ENCODE results near the gene RPL29.

RPL29 gene

GRCh38 chr3:51982838-51983577, 12.7 kb downstream of the RPL29 start, which contains the start of gene ACY1:
Gene ACY1 (plus strand): TSS chr3:51983535. CDS start chr3:51984065, 530 bp downstream.
- no peak for TF ChIP-seq EZH2phosphoT487 (conservative IDR thresholded peaks at IDR 0.05; ENCODE audit: low read length)
- no peak for TF ChIP-seq CTCF (IDR thresholded peaks at IDR 0.05; ENCODE audit: insufficient read depth, low read length, poor library complexity, severe bottlenecking)
- Histone ChIP-seq H3F3A (ENCODE audit: insufficient read depth) (peaks cover 15% of the 10 kb centered on the region), H2AFZ (ENCODE audit: low read depth, low read length, severe bottlenecking) (peak within 1 kb of the TSS; percentile 56), H3K4me2 (ENCODE audit: low read depth, low read length, poor library complexity, severe bottlenecking) (peak within 1 kb of the TSS; percentile 82), H3K27ac (ENCODE audit: low read depth, low read length) (peak within 1 kb of the TSS; percentile 71), H3K79me2 (ENCODE audit: insufficient read depth, low read length) (peaks cover 7% of the 10 kb centered on the region; the same call in 1 of the 2 replicates), H4K20me1 (ENCODE audit: low read depth, low read length) (no peaks in the 10 kb centered on the region), H3K36me3 (ENCODE audit: low read length) (no peaks in the 10 kb centered on the region), H3K9me2 (replicated peaks; ENCODE audit: insufficient read depth, low read length) (no peaks in the 10 kb centered on the region), H3K27me3 (ENCODE audit: low read length) (no peaks in the 10 kb centered on the region), H3K9ac (ENCODE audit: low read length) (peak within 1 kb of the TSS; percentile 71), H3K4me3 (ENCODE audit: insufficient read depth, low read length, poor library complexity, severe bottlenecking) (peak within 1 kb of the TSS; percentile 75), H3K9me3 (ENCODE audit: insufficient read depth, low read length) (no peaks in the 10 kb centered on the region)

GRCh38 chr3:51982352-51982837, 13.3 kb downstream of the RPL29 start:
- no peaks in the 10 kb centered on the region for H3K36me3 ChIP-seq (ENCODE audit: low read length)
- no peak for TF ChIP-seq EZH2phosphoT487 (conservative IDR thresholded peaks at IDR 0.05; ENCODE audit: low read length)
- peak; percentile 60 for TF ChIP-seq CTCF (IDR thresholded peaks at IDR 0.05; ENCODE audit: insufficient read depth, low read length, poor library complexity, severe bottlenecking)
- no peaks in the 10 kb centered on the region for H3K9me2 ChIP-seq (replicated peaks; ENCODE audit: insufficient read depth, low read length)
- peak overlapping the region; percentile 82 for H3K4me2 ChIP-seq (ENCODE audit: low read depth, low read length, poor library complexity, severe bottlenecking)
- peak overlapping the region; percentile 71 for H3K9ac ChIP-seq (ENCODE audit: low read length)
- H3K9me3 ChIP-seq (ENCODE audit: insufficient read depth, low read length), result no peaks in the 10 kb centered on the region
- H2AFZ ChIP-seq (ENCODE audit: low read depth, low read length, severe bottlenecking), result peak overlapping the region; percentile 56
- H3F3A ChIP-seq (ENCODE audit: insufficient read depth), result peaks cover 15% of the 10 kb centered on the region
- no peaks in the 10 kb centered on the region for H3K27me3 ChIP-seq (ENCODE audit: low read length)
- H4K20me1 ChIP-seq (ENCODE audit: low read depth, low read length), result no peaks in the 10 kb centered on the region
- H3K4me3 ChIP-seq (ENCODE audit: insufficient read depth, low read length, poor library complexity, severe bottlenecking), result peak overlapping the region; percentile 75
- H3K79me2 ChIP-seq (ENCODE audit: insufficient read depth, low read length), result peaks cover 7% of the 10 kb centered on the region; the same call in 1 of the 2 replicates
- H3K27ac ChIP-seq (ENCODE audit: low read depth, low read length), result peak overlapping the region; percentile 71

- Histone ChIP-seq H3K9me2 (replicated peaks; ENCODE audit: insufficient read depth, low read length) (no peaks in the 10 kb centered on the region), H2AFZ (ENCODE audit: low read depth, low read length, severe bottlenecking) (no peak overlapping the region), H3K27ac (ENCODE audit: low read depth, low read length) (no peak overlapping the region), H3K27me3 (ENCODE audit: low read length) (no peaks in the 10 kb centered on the region), H3K9me3 (ENCODE audit: insufficient read depth, low read length) (no peaks in the 10 kb centered on the region), H3K4me2 (ENCODE audit: low read depth, low read length, poor library complexity, severe bottlenecking) (no peak overlapping the region), H3K4me3 (ENCODE audit: insufficient read depth, low read length, poor library complexity, severe bottlenecking) (no peak overlapping the region), H3K9ac (ENCODE audit: low read length) (no peak overlapping the region), H3K36me3 (ENCODE audit: low read length) (no peaks in the 10 kb centered on the region), H3F3A (ENCODE audit: insufficient read depth) (peaks cover 32% of the 10 kb centered on the region), H4K20me1 (ENCODE audit: low read depth, low read length) (no peaks in the 10 kb centered on the region), H3K79me2 (ENCODE audit: insufficient read depth, low read length) (peaks cover 7% of the 10 kb centered on the region; the same call in 1 of the 2 replicates)
- TF ChIP-seq CTCF (IDR thresholded peaks at IDR 0.05; ENCODE audit: insufficient read depth, low read length, poor library complexity, severe bottlenecking) (no peak), EZH2phosphoT487 (conservative IDR thresholded peaks at IDR 0.05; ENCODE audit: low read length) (no peak)
Measured at GRCh38 chr3:51980253-51980652, 15.4 kb downstream of the RPL29 start.

Measured in SU-DHL-6 (cell line).